Stimulated activated CD4-positive, alpha-beta T cell treated with anti-CD3 and anti-CD28 coated beads, Interleukin-15, amount 100 ng/mL, for 48 hours (primary cell): ENCODE data around the gene SLC25A45.
"Not testable (repeated sequence)": the region's sequence is repeated elsewhere in the genome, so short reads cannot be mapped to it uniquely, and the experiment has no call there.

ENCODE experiments used
- DNase-seq, 2 donors: peaks; one replicate each; pipeline ENCODE4 v3.0.0-alpha.2; 2020; ENCODE audit warnings: low read depth in 2 of 2

SLC25A45 gene

DNA sequence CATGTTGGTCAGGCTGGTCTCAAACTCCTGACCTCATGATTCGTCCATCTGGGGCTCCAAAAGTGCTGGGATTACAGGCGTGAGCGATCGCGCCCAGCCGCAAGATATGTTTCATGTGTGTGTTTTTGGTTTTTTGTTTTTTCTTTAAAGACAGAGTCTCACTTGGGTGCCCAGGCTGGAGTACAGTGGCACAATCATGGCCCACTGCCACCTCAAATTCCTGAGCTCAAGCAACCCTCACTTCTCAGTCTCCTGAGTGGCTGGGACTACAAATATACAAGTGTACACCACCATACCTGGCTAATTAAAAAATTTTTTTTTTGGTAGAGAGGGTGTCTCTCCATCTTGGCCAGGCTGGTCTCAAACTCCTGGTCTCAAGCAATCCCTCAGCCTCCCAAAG is 19.5 kb downstream of the SLC25A45 start:
- DNase-seq: no peak

DNA sequence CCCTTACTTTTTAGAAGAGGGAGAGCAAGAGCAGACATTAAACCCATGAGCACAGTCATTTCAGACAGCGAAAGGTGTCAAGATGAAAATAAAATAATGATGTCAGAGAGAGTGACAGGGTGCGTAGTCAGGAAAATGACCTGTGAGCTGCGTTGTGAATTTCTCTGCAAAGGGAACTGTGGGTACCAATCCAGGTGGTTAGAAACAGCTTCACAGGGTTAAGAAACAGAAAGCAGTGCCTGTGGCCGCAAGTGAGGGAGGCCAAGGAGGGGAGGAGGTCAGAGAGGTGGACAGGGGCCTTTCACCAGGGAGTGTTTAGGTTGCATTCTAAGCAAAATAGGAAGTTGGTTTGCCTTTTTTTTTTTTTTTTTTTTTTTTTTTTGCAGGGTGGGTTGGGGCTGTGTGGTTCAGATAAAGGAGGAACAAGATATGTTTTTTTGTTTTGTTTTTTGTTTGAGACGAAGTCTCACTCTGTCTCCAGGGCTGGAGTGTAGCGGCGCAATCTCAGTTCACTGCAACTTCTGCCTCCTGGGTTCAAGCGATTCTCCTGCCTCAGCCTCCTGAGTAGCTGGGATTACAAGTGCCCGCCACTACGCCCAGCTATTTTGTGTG is 20.0 kb downstream of the SLC25A45 start:
- no peak for DNase-seq

DNA sequence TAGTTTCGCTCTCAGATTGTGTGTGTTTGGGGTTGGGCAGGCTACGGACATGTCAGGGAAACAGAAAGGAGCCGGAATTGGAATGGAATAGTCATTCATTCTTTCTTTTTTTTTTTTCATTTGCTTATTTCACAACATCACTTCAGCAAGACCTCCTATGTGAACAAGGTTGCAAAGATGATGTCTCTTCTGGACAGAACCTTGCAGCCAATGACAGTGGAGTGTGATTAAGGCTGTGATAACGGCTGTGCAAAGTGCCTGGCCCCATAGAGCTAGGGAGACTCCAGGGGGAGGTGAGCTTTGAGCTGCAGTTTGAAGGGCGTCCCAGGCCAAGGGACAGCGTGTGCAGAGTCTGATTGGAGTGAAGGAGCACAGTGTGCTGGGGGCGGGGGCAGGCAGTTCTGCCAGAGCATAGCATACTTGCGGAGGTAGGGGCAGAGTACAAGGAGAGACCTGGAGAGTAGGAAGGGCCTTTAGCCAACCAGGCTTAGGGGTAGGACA is 24.5 kb downstream of the SLC25A45 start:
- no peak for DNase-seq

DNA sequence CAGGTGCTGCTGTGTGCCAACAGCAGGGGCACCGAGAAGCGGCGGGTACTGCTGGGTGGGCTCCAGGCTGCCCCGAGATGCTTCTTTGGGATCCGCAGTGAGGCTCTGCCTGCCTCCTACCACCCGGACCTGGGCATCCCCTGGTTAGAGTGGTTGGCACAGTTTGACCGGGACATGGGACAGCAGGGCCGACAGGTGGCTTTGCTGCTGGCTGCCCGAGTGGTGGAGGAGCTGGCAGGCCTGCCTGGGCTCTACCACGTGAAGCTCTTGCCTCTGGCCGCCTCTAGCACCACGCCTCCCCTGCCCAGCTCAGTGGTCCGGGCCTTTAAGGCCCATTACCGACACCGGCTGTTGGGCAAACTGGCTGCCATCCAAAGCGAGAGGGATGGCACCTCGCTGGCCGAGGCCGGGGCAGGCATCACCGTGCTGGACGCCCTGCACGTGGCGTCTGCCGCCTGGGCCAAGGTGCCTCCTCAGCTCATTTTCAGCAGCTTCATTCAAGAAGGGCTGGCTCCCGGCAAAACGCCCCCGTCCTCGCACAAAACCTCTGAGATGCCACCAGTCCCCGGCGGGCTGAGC is 26.0 kb downstream of the SLC25A45 start:
- DNase-seq: no peak

DNA sequence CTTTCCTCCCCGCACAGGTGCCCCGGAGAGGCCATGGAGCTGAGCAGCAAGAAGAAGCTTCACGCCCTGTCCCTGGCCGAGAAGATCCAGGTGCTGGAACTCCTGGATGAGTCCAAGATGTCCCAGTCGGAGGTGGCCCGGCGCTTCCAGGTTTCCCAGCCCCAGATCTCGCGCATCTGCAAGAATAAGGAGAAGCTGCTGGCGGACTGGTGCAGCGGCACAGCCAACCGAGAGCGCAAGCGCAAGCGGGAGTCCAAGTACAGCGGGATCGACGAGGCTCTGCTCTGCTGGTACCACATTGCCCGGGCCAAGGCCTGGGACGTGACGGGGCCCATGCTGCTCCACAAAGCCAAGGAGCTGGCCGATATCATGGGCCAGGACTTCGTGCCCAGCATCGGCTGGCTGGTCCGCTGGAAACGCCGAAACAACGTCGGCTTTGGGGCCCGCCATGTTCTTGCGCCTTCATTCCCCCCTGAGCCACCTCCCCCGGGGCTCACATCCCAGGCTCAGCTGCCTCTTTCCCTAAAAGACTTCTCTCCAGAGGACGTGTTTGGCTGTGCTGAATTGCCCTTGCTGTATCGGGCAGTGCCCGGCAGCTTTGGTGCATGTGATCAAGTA is 26.6 kb downstream of the SLC25A45 start:
- DNase-seq: no peak

DNA sequence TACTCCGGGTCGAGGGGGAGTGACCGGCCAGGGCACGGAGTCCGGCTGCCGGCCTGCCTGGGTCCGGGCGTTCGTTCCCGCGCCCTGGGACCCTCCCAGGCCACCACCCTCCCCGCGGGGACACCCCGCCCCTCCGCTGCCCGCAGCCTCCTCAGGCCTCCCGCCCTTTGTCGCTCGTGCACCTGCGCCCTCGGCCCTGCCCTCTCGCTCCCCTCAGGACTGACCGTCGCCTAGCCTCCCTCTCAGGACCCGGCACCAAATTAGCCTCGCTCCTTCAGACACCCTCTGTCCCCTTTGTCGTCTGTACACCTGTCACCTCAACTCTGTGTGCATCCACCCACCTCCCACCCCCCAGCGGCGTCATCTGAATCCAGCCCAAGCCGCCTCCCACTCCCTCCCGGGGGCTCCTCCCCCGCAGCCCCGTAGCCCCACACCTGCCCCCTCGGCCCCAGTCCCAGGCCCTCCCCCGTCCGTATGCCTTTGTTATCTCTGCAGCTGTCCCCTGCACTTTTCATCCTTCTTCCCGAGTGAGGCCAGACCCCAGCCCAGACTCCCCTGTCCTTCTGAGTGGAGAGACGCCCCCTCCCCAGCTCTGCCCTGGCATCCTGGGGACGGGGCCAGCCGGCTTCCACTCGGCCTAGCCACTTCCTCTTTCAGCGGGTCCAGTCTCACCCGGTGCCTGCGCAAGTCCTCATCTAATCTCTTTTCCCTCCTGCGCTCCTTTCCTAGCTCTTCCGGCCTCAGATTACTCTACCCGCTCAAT is 27.3 kb downstream of the SLC25A45 start:
- DNase-seq: no peak

DNA sequence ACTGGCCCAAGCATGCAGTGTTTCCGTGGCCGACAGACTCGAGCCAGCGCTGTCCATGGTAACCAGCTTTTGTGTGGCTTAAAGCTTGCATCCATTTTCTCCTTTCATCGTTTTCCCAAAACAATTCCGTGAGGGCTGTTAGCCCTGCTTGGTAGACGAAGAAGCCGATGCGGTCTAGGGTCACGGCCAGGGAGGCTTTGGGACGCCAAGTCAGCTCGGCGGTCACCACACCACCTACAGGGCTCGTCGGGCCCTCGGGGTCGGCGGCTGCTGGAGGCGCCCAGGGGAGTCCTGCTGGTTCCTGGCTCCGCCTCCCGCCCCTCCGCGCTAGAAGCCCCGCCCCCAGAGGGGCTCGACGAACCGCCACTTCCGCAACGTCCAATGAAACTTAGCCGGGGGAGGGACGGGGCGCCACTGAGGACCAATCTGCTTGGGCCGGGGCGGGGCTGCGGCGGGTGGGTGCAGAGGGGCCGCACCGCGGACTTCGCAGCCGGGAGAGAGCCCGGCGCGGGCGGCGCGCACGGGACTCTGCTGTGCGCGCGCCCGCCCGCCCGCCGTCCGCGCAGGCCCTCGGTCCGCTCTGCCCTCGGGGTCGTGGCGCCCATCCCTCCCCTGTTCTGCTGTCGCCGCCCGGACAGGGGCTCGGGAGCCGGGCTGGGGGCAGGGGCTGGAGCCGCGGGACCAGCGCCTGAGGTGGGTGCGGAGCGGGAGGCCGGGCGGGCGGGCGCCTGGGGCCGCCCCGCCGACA is 28.0 kb downstream of the SLC25A45 start, which contains the start of gene TIGD3:
TSS of gene TIGD3 (plus strand) at position 487 of the 748 bp plus-strand sequence. CDS start 1,058 bp downstream, outside the sequence.
- DNase-seq: peak; percentile 92 to 97

DNA sequence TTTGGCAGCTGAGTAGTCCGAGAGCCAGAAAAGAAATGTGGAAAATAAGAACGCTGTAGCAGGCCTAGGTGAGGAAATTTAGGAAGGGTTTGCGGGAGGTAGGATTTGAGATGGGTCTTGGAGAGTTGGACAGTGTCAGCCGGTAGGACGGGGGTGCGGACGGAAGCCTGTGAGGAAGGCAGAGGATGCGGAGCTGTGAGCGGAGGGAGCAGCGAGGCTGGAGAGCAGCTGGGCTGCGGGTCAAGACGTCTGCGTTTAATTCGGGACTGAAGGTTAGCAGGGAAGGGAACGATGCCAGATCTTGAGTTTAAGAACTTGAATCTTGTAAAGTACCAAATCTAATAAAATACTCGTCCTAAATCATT is 28.6 kb downstream of the SLC25A45 start:
- DNase-seq: no peak

DNA sequence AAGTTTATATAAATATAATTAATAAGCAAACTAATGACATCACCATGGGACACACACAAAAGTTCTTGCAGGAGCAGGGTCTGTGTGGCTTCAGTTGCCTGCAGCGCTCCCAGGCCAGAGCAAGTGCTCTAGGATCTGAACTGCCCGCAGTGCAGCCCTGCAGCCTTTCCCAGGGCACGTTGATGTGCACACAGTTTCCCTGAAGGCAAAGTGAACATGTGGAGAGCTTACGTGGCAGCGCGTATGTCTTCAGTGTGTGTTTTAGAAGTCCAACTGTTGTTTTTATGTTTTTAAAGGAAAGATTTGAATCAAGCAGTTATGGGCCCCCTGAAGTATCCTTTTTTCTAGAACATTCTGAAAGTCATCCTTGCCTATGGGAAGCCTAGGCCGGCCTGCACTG is 29.1 kb downstream of the SLC25A45 start:
- no peak for DNase-seq

DNA sequence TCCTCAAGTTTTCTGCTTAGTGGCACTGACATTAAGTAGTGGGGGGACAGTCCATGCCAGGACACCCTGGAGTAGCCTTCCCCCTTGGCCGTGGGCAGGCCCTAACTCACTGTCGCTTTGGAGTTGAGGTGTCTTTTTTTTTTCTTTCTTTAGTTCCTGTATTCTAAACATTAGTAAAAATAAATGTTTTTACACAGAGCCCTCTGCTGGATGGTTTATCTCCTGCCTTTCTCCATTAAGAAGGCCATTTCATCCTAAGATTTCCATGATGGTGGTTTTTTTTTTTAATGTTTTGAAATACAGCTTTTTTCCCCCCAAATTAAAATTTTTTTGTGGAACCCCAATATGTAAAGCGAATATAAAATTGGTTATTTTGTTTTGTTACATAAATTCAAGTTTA is 29.7 kb downstream of the SLC25A45 start:
- no peak for DNase-seq

DNA sequence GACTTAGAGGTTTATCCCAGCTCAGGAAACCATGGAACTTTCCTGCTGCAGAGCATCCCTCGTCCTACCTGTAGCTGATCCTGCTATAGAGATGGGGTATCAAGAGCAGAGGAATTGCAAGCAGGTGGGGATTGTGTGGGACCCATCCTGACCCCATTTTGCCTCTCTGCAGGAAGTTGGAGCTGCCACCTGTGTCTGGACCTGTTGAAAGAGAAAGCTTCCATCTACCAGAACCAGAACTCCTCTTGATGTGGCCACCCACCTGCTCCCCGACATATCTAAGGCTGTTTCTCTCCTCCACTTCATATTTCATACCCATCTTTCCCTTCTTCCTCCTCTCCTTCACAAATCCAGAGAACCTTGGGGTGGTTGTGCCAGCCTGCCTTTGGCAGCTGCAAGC is 30.9 kb downstream of the SLC25A45 start:
- DNase-seq: no peak

DNA sequence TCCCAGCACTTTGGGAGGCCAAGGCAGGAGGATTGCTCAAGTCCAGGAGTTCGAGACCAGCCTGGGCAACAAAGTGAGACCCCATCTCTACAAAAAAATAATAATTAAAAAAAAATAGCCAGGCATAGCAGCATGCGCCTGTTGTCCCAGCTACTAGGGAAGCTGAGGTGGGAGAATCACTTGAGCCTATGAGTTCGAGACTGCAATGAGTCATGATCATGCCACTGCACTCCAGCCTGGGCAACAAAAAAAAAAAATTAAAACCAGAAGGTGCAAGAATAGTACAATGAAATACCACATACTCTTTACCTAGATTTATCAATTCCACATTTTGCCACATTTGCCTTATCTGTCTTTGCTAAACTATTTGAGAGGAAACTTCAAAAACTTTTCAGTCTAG is 40.6 kb downstream of the SLC25A45 start:
- DNase-seq: no peak

DNA sequence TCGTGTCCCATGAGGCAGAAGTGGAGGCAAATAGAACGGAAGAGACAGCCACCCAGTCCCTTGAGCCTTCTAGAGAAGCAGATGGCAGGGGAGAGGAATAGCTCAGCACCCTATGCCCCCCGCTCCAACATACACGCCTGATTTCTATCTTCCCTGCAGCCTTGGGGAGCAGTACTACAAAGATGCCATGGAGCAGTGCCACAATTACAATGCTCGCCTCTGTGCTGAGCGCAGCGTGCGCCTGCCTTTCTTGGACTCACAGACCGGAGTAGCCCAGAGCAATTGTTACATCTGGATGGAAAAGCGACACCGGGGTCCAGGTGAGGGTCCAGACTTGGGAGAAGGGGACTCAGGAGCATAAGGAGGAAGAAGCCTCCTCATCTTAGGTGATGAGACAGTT is 42.2 kb downstream of the SLC25A45 start:
- DNase-seq: no peak

DNA sequence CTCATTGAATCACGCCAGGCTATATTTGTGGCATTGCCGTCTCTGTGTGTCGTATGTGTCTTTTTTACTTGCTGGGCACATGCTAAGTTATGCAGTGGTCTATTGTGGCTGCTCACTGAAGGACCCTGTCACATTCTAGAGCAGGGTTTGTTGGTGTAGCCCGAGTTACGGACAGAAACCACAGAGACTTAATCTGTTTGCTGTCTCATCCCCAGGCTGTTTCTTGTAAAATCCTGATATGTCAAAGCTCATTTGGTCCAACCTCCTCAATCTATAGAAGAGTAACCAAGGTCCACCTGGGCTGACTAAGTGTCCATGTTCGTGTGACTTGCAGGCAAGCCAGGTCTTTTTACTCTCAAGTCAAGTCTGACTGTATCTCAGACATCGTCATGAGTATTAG is 43.8 kb downstream of the SLC25A45 start:
- no peak for DNase-seq

DNA sequence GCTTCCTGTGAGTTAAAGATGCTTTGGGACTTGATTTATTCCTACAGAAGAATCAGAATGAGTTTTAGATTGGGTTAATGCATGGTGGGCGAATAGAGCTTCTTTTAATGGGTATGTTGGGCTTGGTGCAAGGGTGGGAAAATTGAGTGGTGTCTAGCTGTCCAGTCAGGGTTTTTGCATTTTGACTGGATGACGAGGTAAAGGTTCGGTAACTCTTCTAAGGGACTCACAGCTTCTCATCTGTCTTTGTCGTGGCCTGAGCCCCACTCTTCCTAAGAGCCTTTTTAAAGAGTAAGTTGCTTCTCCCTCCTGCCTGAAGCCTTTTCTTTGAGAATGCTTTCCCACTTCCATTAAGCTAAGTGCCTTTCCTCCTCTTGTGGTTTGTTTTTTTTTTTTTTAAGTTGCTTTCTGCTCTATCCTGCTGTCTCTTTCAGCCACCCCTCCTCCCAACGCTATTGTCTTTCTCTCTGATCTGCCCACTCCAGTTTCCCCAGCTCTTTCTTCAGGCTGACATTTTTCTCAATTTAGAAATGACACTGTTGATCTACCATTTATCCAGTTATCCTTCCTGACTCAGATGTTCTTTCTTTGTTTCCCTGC is 47.6 kb downstream of the SLC25A45 start:
- no peak for DNase-seq

DNA sequence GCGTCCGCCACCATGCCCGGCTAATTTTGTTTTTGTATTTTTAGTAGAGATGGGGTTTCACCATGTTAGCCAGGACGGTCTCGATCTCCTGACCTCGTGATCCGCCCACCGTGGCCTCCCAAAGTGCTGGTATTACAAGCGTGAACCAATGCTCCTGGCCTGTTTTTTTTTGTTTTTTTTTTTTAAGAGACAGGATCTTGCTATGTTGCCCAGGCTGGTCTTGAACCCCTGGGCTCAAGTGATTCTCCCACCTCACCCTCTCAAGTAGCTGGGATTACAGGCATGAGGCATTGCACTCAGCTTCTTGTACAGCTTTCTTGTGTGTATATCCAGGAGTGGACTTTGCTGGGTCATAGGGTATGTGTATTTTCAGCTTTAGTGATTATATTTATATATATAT is 49.9 kb downstream of the SLC25A45 start:
- not testable (repeated sequence) for DNase-seq

DNA sequence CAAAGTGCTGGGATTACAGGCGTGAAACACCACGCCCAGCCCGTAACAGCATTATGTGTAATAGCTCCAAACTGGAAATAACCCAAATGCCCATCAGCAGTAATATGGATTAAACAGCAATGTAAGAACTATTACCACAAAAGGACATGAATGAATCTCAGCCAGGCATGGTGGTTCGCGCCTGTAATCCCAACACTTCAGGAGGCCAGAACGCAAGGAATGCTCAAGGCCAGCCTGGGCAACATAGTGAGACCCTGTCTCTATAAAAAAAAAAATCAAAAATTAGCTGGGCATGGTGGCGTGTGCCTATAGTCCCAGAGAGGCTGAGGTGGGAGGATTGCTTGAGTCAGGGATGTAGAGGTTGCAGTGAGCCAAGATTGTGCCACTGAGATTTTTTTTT is 51.9 kb downstream of the SLC25A45 start:
- DNase-seq: no peak

DNA sequence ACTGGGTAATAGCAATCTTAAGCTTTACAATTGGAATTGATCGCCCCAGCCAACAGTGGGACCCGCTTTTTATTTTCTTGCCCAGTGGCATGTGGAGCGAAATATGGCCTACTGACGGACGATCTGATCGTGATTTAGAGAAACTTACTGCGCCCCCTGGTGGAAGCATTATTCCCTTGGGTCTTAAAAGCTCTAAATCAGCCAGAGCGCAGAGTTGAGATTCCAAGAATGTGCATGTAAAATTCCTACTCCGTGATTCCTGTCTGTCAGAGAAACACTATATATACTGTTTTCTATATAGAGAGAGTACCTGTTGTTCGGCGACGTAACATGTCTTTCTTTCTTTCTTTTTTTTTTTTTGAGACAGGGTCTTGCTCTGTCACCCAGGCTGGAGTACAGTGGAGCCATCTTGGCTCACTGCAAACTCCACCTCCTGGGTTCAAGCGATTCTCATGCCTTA is 52.5 kb downstream of the SLC25A45 start:
- peak; percentile 77 to 86 for DNase-seq

DNA sequence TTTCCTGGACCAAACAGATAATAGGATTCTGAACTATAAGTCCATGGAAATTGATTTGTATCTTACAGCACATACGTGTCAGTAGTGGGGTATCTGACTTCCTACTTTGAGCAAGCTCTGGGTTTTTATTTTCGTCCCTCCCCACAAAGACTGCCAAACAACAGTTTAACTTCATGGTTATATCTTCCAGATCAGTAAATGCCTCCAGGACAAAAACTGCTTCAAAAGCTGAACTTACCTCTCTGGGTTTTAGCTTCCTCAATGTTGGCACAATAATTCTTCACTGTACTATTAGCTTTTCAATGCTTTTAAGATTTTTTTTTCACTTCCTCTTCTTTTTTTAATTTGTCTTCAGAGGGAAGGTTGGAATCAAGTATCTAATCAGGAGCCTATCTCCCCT is 53.0 kb downstream of the SLC25A45 start:
- DNase-seq: no peak

DNA sequence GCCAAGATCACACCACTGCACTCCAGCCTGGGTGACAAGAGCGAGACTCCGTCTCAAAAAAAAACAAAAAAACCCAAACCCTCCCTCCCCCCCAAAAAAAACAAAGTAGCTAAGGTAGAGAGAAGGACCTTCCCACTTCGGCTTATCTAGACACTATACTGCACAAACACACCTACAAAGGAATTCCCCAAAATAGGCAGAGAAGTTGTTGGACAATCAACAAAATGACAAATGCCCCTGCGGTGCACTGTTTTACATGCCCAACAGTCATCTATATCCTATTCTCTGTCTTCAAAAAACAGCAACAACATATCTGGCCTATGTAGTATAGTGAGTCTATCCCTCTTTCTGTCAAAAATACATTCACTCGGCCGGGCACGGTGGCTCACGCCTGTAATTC is 55.4 kb downstream of the SLC25A45 start:
- DNase-seq: no peak

DNA sequence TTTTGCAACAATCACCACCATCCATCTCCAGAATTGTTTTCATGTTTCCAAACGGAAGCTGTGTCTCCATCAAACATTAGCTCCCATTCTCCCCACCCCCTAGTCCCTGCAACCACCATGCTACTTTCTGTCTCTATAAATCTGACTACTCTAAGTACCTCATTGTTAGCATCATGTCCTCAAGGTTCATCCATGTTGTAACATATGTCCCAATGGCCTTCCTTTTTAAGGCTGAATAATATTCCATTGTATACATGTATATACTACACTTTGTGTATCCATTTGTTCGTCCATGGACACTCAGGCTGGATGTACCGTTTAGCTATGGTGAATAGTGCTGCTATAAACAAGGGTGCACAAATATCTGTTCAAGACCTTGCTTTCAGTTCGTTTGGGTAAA is 57.0 kb downstream of the SLC25A45 start:
- no peak for DNase-seq
